K562 (cell line): ENCODE results near the gene PCDHB4.

Experiments used
- MEF2A ChIP-seq: IDR thresholded peaks from 2 replicates; pipeline ENCODE4 v1.6.1; 2011; ENCODE audit warnings: low read depth, mild to moderate bottlenecking, low read length, moderate library complexity; ENCODE audit not compliant: control insufficient read depth
- MITF ChIP-seq: IDR thresholded peaks from 2 replicates; pipeline ENCODE4 v1.6.1; 2014; ENCODE audit warnings: antibody characterized with exemption
- MYC ChIP-seq, 2 experiments: fragments of 250-450 bp in 1 of 2; sonication (Bioruptor Pico) in 1 of 2; IDR thresholded peaks; 2 replicates each; pipeline versions ENCODE4 v1.5.1 to v1.6.1; 2012 to 2021; ENCODE audit warnings: low read depth in 2 of 2, borderline replicate concordance in 1 of 2, improper control_type of control experiment in 1 of 2, low read length in 1 of 2, mild to moderate bottlenecking in 1 of 2, moderate library complexity in 1 of 2
- NR2F6 ChIP-seq: fragments of 450-650 bp; formaldehyde crosslinking; IDR thresholded peaks from 2 replicates; pipeline ENCODE4 v1.4.0; 2020; ENCODE audit warnings: mild to moderate bottlenecking
- NRF1 ChIP-seq, 2 experiments: fragments of 450-650 bp; IDR thresholded peaks in 1 of 2; conservative IDR thresholded peaks in 1 of 2; 2 replicates each; pipeline ENCODE4 v1.6.1; 2014; ENCODE audit warnings: mild to moderate bottlenecking in 2 of 2

- TF ChIP-seq MITF (no peak), NRF1 (conservative IDR thresholded peaks at IDR 0.05 in 1 of 2, IDR thresholded peaks at IDR 0.05 in 1 of 2) (no peak), MEF2A (no peak), NR2F6 (CRISPR knock-in tag) (no peak), MYC (IDR thresholded peaks at IDR 0.05; ENCODE audit: low read depth, low read length) (no peak), MYC (CRISPR knock-in tag; IDR thresholded peaks at IDR 0.05; ENCODE audit: borderline replicate concordance, low read depth) (no peak)
These were observed 39.4 kb upstream of the PCDHB4 start for GRCh38 chr5:141082228-141082627.
